ENCODE measurements around the gene MED26.

MED26 gene

GRCh38 chr19:16540948-16541347, 87.1 kb downstream of the MED26 start:
- peak overlapping the region; percentile 95 to 97 for H3K4me3 ChIP-seq (ENCODE audit: low read depth in 1 of 2, low read length in 1 of 2)
- no peak for TF ChIP-seq CTCF (IDR thresholded peaks at IDR 0.05)
- peaks cover 35% of the 10 kb centered on the region for H3K36me3 ChIP-seq
- H3K9me3 ChIP-seq, result no peaks in the 10 kb centered on the region
- H3K27ac ChIP-seq, result peak overlapping the region; percentile 88
- H3K27me3 ChIP-seq, result no peaks in the 10 kb centered on the region
- H3K4me1 ChIP-seq (ENCODE audit: control insufficient read depth in 1 of 2, insufficient read depth in 1 of 2, low read depth in 1 of 2, low read length in 1 of 2), result peaks cover 25 to 26% of the 10 kb centered on the region in 2 experiments

- TF ChIP-seq CTCF (IDR thresholded peaks at IDR 0.05), result no peak
- Histone ChIP-seq H3K4me3 (ENCODE audit: low read depth in 1 of 2, low read length in 1 of 2) (no peak overlapping the region), H3K4me1 (ENCODE audit: control insufficient read depth in 1 of 2, insufficient read depth in 1 of 2, low read depth in 1 of 2, low read length in 1 of 2) (peaks cover 11 to 12% of the 10 kb centered on the region in 2 experiments), H3K9me3 (no peaks in the 10 kb centered on the region), H3K27ac (no peak overlapping the region), H3K27me3 (no peaks in the 10 kb centered on the region), H3K36me3 (peaks cover 73% of the 10 kb centered on the region)
These were observed 90.9 kb downstream of the MED26 start for GRCh38 chr19:16537111-16537510.

GRCh38 chr19:16536130-16536529, 91.9 kb downstream of the MED26 start:
- Histone ChIP-seq H3K4me3 (ENCODE audit: low read depth in 1 of 2, low read length in 1 of 2) (no peak overlapping the region), H3K9me3 (no peaks in the 10 kb centered on the region), H3K27me3 (no peaks in the 10 kb centered on the region), H3K27ac (no peak overlapping the region), H3K36me3 (peaks cover 83% of the 10 kb centered on the region), H3K4me1 (ENCODE audit: control insufficient read depth in 1 of 2, insufficient read depth in 1 of 2, low read depth in 1 of 2, low read length in 1 of 2) (peaks cover 4 to 5% of the 10 kb centered on the region in 2 experiments)
- TF ChIP-seq CTCF (IDR thresholded peaks at IDR 0.05), result no peak

GRCh38 chr19:16535381-16535780, 92.6 kb downstream of the MED26 start:
- Histone ChIP-seq H3K27me3 (no peaks in the 10 kb centered on the region), H3K9me3 (no peaks in the 10 kb centered on the region), H3K4me1 (ENCODE audit: control insufficient read depth in 1 of 2, insufficient read depth in 1 of 2, low read depth in 1 of 2, low read length in 1 of 2) (no peaks in the 10 kb centered on the region), H3K36me3 (peaks cover 91% of the 10 kb centered on the region), H3K4me3 (ENCODE audit: low read depth in 1 of 2, low read length in 1 of 2) (no peak overlapping the region), H3K27ac (no peak overlapping the region)
- TF ChIP-seq CTCF (IDR thresholded peaks at IDR 0.05), result no peak

- no peak for TF ChIP-seq CTCF (IDR thresholded peaks at IDR 0.05)
- peaks cover 99% of the 10 kb centered on the region for H3K36me3 ChIP-seq
- H3K9me3 ChIP-seq, result no peaks in the 10 kb centered on the region
- H3K4me3 ChIP-seq (ENCODE audit: low read depth in 1 of 2, low read length in 1 of 2), result no peak overlapping the region
- no peak overlapping the region for H3K27ac ChIP-seq
- no peaks in the 10 kb centered on the region for H3K27me3 ChIP-seq
- no peaks in the 10 kb centered on the region for H3K4me1 ChIP-seq (ENCODE audit: control insufficient read depth in 1 of 2, insufficient read depth in 1 of 2, low read depth in 1 of 2, low read length in 1 of 2)
These were observed 95.4 kb downstream of the MED26 start for GRCh38 chr19:16532440-16533234.

Measured in neutrophil (primary cell).